Measurements from ENCODE around the gene CCDC158. TPM values are rescaled to one million over a fixed set of nuclear protein-coding genes. Genes with fewer than 3 reads are reported as not detected.

Gene CCDC158
- total RNA-seq, 1 donor from 2014 or later = not detected

DNA sequence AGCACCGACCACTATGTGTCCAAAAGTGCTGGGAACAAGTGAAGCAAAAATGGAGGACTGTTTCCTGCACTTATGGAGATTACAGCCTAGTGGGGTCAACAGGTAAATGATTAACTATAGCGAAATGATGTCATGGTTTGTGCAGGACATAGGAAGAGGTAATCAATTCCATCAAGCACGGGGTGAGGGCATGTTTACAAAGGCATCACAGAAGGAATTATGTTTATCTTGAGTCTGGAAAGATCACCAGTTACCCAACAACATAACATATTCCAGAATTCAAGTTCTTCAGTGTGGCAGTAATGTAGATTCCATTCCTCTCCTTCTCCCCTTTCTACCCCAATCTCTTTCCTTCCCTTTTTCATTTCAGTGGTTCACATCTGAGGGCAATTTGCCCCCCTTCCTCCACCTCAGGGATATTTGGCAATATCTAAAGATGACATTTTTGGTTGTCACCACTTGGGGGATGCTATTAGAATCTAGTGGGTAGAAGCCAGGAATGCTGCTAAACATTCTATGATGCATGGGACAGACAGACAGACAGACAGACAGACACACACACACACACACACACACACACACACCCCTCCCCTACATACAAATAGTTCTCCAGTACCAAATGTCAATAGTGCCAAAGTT, 145.3 kb downstream of the CCDC158 start:
- peaks cover 4% of the 10 kb centered on the region for H3K27me3 Mint-ChIP-seq (ENCODE audit: low read depth)
- H3K9me3 Mint-ChIP-seq (ENCODE audit: low read depth) = no peaks in the 10 kb centered on the region
- H3K4me1 Mint-ChIP-seq (ENCODE audit: low read depth) = no peaks in the 10 kb centered on the region
- H3K4me3 Mint-ChIP-seq (ENCODE audit: unreplicated experiment) = no peak overlapping the region
- DNase-seq (ENCODE audit: low spot score) = no peak
- peaks cover 2% of the 10 kb centered on the region for H3K36me3 Mint-ChIP-seq (ENCODE audit: low read depth)
- no peak overlapping the region for H3K27ac Mint-ChIP-seq (ENCODE audit: unreplicated experiment)
- TF ChIP-seq CTCF (IDR thresholded peaks at IDR 0.05) = no peak

DNA sequence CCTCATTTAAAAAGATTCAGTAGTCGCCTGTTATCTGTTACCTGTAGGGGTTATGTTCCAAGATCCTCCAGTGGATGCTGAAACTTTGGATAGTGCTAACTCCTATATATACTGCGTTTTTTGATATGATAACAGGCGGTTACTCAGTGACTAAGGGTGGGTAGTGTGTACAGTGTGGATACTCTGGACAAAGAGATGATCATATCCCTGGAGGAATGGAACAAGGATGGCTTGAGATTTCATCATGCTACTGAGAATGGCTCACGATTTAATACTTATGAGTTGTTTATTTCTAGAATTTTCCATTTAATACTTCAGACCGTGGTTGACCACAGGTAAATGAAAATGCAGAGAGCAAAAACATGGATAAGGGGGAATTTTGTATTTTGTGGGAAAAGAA, 147.9 kb downstream of the CCDC158 start:
- H3K27me3 Mint-ChIP-seq (ENCODE audit: low read depth) = peaks cover 4% of the 10 kb centered on the region
- H3K4me3 Mint-ChIP-seq (ENCODE audit: unreplicated experiment) = no peak overlapping the region
- no peak for TF ChIP-seq CTCF (IDR thresholded peaks at IDR 0.05)
- H3K9me3 Mint-ChIP-seq (ENCODE audit: low read depth) = no peaks in the 10 kb centered on the region
- no peak overlapping the region for H3K27ac Mint-ChIP-seq (ENCODE audit: unreplicated experiment)
- H3K36me3 Mint-ChIP-seq (ENCODE audit: low read depth) = peaks cover 2% of the 10 kb centered on the region
- H3K4me1 Mint-ChIP-seq (ENCODE audit: low read depth) = no peaks in the 10 kb centered on the region
- no peak for DNase-seq (ENCODE audit: low spot score)

GRCh38 chr4:76272582-76272981, 148.4 kb downstream of the CCDC158 start:
- H3K4me1 Mint-ChIP-seq (ENCODE audit: low read depth) = no peaks in the 10 kb centered on the region
- no peak for TF ChIP-seq CTCF (IDR thresholded peaks at IDR 0.05)
- H3K9me3 Mint-ChIP-seq (ENCODE audit: low read depth) = no peaks in the 10 kb centered on the region
- no peak for DNase-seq (ENCODE audit: low spot score)
- H3K27ac Mint-ChIP-seq (ENCODE audit: unreplicated experiment) = no peak overlapping the region
- H3K27me3 Mint-ChIP-seq (ENCODE audit: low read depth) = peaks cover 4% of the 10 kb centered on the region
- no peak overlapping the region for H3K4me3 Mint-ChIP-seq (ENCODE audit: unreplicated experiment)
- H3K36me3 Mint-ChIP-seq (ENCODE audit: low read depth) = peaks cover 2% of the 10 kb centered on the region

DNA sequence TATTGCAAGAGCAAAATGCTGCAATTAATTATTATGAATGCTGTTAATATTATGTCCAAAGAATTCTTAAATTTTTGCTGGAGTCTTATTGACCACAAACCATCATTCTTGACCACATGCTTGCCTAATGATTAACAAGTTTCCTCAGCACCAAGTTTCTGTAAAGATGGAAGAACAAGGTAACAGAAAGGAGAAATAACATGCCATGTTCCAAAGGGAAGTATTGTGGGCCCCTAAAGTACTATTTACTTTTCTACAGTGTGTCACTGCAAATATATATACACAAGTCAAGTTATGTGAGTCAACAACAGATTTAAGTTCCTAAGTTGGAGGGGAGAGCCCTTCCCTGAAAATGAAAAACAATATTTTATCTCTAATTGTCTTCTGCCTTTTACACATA, 148.9 kb downstream of the CCDC158 start:
- H3K27me3 Mint-ChIP-seq (ENCODE audit: low read depth) = peaks cover 4% of the 10 kb centered on the region
- no peak overlapping the region for H3K4me3 Mint-ChIP-seq (ENCODE audit: unreplicated experiment)
- no peak for TF ChIP-seq CTCF (IDR thresholded peaks at IDR 0.05)
- DNase-seq (ENCODE audit: low spot score) = no peak
- no peaks in the 10 kb centered on the region for H3K9me3 Mint-ChIP-seq (ENCODE audit: low read depth)
- H3K27ac Mint-ChIP-seq (ENCODE audit: unreplicated experiment) = no peak overlapping the region
- no peaks in the 10 kb centered on the region for H3K4me1 Mint-ChIP-seq (ENCODE audit: low read depth)
- peaks cover 2% of the 10 kb centered on the region for H3K36me3 Mint-ChIP-seq (ENCODE audit: low read depth)

DNA sequence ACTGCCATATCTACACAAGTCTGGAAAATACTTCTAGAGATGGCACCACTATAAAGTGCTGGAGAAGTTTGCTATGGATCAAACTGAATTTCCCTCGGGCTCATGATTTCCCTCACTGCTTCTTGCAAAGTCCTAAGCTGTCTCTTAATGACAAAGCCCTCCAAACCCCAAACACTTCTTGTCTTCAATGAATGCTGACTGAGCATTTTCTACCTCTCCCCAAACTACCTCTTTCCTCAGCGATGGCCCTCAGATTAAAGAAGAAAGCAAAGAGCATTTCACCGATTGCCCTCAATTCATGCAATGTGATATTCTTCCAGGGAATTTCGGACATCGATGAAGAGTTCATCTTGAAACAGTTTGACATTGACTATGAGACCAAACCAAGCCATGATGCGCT, 149.7 kb downstream of the CCDC158 start:
- DNase-seq (ENCODE audit: low spot score) = no peak
- no peak overlapping the region for H3K4me3 Mint-ChIP-seq (ENCODE audit: unreplicated experiment)
- H3K4me1 Mint-ChIP-seq (ENCODE audit: low read depth) = no peaks in the 10 kb centered on the region
- no peaks in the 10 kb centered on the region for H3K9me3 Mint-ChIP-seq (ENCODE audit: low read depth)
- no peak for TF ChIP-seq CTCF (IDR thresholded peaks at IDR 0.05)
- H3K27me3 Mint-ChIP-seq (ENCODE audit: low read depth) = peaks cover 4% of the 10 kb centered on the region
- H3K36me3 Mint-ChIP-seq (ENCODE audit: low read depth) = peaks cover 2% of the 10 kb centered on the region
- no peak overlapping the region for H3K27ac Mint-ChIP-seq (ENCODE audit: unreplicated experiment)

Measured in chondrocyte (in vitro differentiated cells).